Measurements from ENCODE around the gene LSM14B.

DNA sequence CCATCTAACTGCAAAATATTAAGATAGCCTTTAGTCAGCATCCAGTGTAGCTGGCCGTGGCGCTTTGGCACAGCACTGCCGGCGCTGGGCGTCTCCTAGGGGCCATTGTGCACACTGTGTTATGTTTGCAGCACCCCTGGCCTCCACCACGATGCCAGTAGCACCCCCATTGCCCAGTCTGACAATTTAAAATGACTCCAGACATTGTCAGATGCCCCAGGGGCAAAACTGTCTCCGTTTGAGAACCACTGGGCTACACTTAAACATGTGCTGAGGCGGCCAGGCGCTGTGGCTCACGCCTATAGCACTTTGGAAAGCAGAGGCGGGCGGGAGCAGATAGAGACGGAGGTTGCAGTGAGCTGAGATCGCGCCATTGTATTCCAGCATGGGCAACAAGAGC lies 54.6 kb downstream of the LSM14B start:
- TF ChIP-seq, protein P1, sequence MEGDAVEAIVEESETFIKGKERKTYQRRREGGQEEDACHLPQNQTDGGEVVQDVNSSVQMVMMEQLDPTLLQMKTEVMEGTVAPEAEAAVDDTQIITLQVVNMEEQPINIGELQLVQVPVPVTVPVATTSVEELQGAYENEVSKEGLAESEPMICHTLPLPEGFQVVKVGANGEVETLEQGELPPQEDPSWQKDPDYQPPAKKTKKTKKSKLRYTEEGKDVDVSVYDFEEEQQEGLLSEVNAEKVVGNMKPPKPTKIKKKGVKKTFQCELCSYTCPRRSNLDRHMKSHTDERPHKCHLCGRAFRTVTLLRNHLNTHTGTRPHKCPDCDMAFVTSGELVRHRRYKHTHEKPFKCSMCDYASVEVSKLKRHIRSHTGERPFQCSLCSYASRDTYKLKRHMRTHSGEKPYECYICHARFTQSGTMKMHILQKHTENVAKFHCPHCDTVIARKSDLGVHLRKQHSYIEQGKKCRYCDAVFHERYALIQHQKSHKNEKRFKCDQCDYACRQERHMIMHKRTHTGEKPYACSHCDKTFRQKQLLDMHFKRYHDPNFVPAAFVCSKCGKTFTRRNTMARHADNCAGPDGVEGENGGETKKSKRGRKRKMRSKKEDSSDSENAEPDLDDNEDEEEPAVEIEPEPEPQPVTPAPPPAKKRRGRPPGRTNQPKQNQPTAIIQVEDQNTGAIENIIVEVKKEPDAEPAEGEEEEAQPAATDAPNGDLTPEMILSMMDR (conservative IDR thresholded peaks at IDR 0.05) = no peak
- TF ChIP-seq EZH2 (IDR thresholded peaks at IDR 0.05; ENCODE audit: low read depth) = no peak
